Measurements from ENCODE around the gene ANK3. TPM values are rescaled to one million over a fixed set of nuclear protein-coding genes. Genes with fewer than 3 reads are reported as not detected.

ANK3 gene
- total RNA-seq, 2 experiments from 2014 or later: 60.5 to 61.9 TPM

DNA sequence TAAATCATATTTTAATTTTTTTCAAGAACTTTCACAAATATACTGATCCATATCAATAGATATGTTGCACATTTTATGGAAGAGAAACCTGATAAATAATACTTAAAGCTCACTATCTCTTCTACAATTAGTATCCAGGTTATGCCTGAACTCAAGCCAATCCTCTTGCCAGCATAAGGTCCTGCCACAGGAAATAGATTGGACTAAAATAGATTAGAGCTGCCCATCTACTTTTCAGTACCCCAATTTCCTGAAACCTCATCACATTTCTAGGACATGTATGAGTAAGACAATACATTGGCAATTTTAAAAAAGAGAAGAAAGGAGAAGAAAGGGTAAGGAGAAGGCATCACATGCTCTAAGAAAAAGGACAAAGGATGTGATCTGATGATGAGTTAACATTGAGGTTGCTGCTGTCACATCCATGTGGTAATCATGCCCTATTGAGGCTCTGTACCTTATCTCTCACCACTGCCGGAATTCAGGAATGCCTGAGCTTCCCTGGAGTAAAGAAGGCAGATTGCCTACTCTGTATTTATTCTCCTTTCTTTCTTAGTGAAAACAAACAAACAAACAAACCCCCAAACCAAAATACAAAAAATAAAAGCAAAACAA is 199.7 kb downstream of the ANK3 start:
- H3K4me1 Mint-ChIP-seq (ENCODE audit: low read depth): no peaks in the 10 kb centered on the region
- ATAC-seq (ENCODE audit: poor library complexity): no peak
- H3K9me3 Mint-ChIP-seq: no peaks in the 10 kb centered on the region
- TF ChIP-seq, protein P1, sequence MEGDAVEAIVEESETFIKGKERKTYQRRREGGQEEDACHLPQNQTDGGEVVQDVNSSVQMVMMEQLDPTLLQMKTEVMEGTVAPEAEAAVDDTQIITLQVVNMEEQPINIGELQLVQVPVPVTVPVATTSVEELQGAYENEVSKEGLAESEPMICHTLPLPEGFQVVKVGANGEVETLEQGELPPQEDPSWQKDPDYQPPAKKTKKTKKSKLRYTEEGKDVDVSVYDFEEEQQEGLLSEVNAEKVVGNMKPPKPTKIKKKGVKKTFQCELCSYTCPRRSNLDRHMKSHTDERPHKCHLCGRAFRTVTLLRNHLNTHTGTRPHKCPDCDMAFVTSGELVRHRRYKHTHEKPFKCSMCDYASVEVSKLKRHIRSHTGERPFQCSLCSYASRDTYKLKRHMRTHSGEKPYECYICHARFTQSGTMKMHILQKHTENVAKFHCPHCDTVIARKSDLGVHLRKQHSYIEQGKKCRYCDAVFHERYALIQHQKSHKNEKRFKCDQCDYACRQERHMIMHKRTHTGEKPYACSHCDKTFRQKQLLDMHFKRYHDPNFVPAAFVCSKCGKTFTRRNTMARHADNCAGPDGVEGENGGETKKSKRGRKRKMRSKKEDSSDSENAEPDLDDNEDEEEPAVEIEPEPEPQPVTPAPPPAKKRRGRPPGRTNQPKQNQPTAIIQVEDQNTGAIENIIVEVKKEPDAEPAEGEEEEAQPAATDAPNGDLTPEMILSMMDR (IDR thresholded peaks at IDR 0.05): no peak
- no peak overlapping the region for H3K27ac Mint-ChIP-seq
- Histone ChIP-seq H3K27me3 (ENCODE audit: control insufficient read depth in 1 of 2, insufficient read depth in 2 of 2, low read length in 2 of 2) (no peaks in the 10 kb centered on the region), H3K36me3 (ENCODE audit: insufficient read depth, low read length) (peaks cover 27% of the 10 kb centered on the region), H3K4me3 (ENCODE audit: low read length) (no peak overlapping the region), H3K27ac (ENCODE audit: low read depth in 1 of 2, low read length in 2 of 2) (no peak overlapping the region), H3K4me1 (ENCODE audit: insufficient read depth, low read length) (no peaks in the 10 kb centered on the region), H3K9me3 (ENCODE audit: control insufficient read depth in 1 of 2, insufficient read depth in 1 of 2, low read length in 2 of 2) (no peaks in the 10 kb centered on the region)
- H3K36me3 Mint-ChIP-seq (ENCODE audit: low read depth): peaks cover 87% of the 10 kb centered on the region
- intact Hi-C loops (cut with DNase I, micrococcal nuclease): no loop called here
- DNase-seq: no peak
- no peak overlapping the region for H3K4me3 Mint-ChIP-seq
- ChIA-PET CTCF (no interaction called here), POLR2A (no interaction called here)
- no peaks in the 10 kb centered on the region for H3K27me3 Mint-ChIP-seq

DNA sequence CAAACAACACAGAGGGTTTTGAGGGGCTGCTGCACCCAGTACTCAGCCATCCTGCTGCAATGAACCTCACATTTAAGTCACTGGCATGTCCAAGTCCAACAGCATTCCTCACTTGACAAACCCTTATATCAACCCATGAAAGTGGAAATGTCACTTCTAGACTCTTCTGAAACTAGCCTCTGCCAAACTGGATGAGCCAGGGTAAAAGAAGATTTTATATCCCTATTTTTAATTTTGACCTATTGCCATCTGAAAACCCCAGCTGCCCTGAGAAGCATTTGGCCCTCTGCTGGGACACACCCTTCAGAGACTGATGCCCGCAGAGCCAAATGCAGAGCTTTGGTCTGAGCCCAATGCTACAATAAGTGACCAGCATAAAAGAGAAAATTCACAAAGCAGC is 201.1 kb downstream of the ANK3 start:
- TF ChIP-seq, protein P1 (IDR thresholded peaks at IDR 0.05): no peak
- peaks cover 84% of the 10 kb centered on the region for H3K36me3 Mint-ChIP-seq (ENCODE audit: low read depth)
- no peaks in the 10 kb centered on the region for H3K27me3 Mint-ChIP-seq
- no peaks in the 10 kb centered on the region for H3K9me3 ChIP-seq (ENCODE audit: control insufficient read depth in 1 of 2, insufficient read depth in 1 of 2, low read length in 2 of 2)
- ChIA-PET CTCF (no interaction called here), POLR2A (no interaction called here)
- H3K4me1 Mint-ChIP-seq (ENCODE audit: low read depth): no peaks in the 10 kb centered on the region
- no peaks in the 10 kb centered on the region for H3K4me1 ChIP-seq (ENCODE audit: insufficient read depth, low read length)
- DNase-seq (no peak), ATAC-seq (ENCODE audit: poor library complexity) (no peak)
- intact Hi-C loops (cut with DNase I, micrococcal nuclease): no loop called here
- H3K9me3 Mint-ChIP-seq: no peaks in the 10 kb centered on the region
- H3K36me3 ChIP-seq (ENCODE audit: insufficient read depth, low read length): peaks cover 18% of the 10 kb centered on the region
- no peak overlapping the region for H3K4me3 ChIP-seq (ENCODE audit: low read length)
- no peak overlapping the region for H3K4me3 Mint-ChIP-seq
- no peak overlapping the region for H3K27ac Mint-ChIP-seq
- H3K27ac ChIP-seq (ENCODE audit: low read depth in 1 of 2, low read length in 2 of 2): no peak overlapping the region
- no peaks in the 10 kb centered on the region for H3K27me3 ChIP-seq (ENCODE audit: control insufficient read depth in 1 of 2, insufficient read depth in 2 of 2, low read length in 2 of 2)

DNA sequence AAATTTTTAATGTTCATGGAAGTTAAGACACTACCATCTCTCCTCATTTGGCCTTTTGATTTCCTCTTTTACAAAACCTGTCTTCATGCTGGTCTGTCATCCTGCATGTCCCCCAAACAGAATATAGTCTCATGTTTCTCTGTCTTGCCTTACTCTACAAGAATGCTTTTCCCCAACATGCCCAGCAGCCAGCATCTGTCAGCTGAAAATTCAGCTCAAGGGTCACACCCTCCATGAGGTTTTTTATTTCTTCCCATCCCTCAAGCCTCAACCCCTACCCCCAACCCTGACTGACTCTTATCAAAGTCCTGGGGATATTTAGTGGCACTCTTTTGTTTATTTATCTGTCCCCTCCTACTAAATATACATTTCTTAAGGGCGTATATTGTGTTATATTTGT is 202.0 kb downstream of the ANK3 start:
- no peaks in the 10 kb centered on the region for H3K9me3 Mint-ChIP-seq
- POLR2A ChIA-PET: no interaction called here
- intact Hi-C loops (cut with DNase I, micrococcal nuclease): no loop called here
- Histone ChIP-seq H3K4me1 (ENCODE audit: insufficient read depth, low read length) (no peaks in the 10 kb centered on the region), H3K9me3 (ENCODE audit: control insufficient read depth in 1 of 2, insufficient read depth in 1 of 2, low read length in 2 of 2) (no peaks in the 10 kb centered on the region), H3K4me3 (ENCODE audit: low read length) (no peak overlapping the region), H3K27me3 (ENCODE audit: control insufficient read depth in 1 of 2, insufficient read depth in 2 of 2, low read length in 2 of 2) (no peaks in the 10 kb centered on the region), H3K36me3 (ENCODE audit: insufficient read depth, low read length) (peaks cover 14% of the 10 kb centered on the region), H3K27ac (ENCODE audit: low read depth in 1 of 2, low read length in 2 of 2) (no peak overlapping the region)
- no peaks in the 10 kb centered on the region for H3K4me1 Mint-ChIP-seq (ENCODE audit: low read depth)
- H3K36me3 Mint-ChIP-seq (ENCODE audit: low read depth): peaks cover 81% of the 10 kb centered on the region
- DNase-seq: no peak
- ATAC-seq (ENCODE audit: poor library complexity): no peak
- H3K4me3 Mint-ChIP-seq: no peak overlapping the region
- CTCF ChIA-PET: no interaction called here
- TF ChIP-seq, protein P1 (IDR thresholded peaks at IDR 0.05): no peak
- no peaks in the 10 kb centered on the region for H3K27me3 Mint-ChIP-seq
- H3K27ac Mint-ChIP-seq: no peak overlapping the region
